ENCODE data around the gene MARK4.

DNA sequence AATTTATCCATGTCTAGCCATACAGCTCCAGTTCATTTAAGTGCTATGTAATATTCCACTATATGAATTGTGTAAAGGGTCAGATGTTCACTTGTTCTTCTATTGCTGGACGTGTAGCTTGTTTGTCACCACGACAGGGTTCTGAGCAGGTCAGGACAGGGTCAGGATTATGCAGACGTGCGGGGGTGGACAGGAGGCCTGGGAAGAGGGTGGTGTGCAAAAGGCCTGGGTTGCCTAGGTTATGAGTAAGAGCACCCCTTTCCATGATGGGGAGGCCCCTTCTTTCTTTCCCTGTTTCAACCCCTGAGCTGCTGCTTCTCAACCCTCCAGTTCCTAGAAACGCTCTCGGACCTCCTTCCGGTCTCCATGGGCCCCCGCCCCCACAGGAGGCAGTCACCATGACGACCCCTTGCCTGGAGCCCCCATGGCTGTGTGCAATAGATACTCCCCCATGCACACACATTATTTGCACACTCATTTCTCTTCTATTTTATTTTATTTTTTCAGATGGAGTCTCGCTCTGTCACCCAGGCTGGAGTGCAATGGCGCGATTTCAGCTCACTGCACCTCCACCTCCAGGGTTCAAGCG, 7.8 kb upstream of the MARK4 start:
- no peak for TF ChIP-seq POLR2A (IDR thresholded peaks at IDR 0.05)
- no peak for TF ChIP-seq CTCF (IDR thresholded peaks at IDR 0.05)

Measured in adrenal gland (tissue), 5 donors.